ENCODE data around the gene GET4. TPM values are rescaled to one million over a fixed set of nuclear protein-coding genes. Genes with fewer than 3 reads are reported as not detected.

Gene GET4
- total RNA-seq, 1 experiment from 2014 or later, result 44.8 TPM

GRCh38 chr7:867406-868188 is 8.8 kb upstream of the GET4 start:
- no peak overlapping the region for H3K4me2 ChIP-seq (ENCODE audit: low read length)
- H3K27ac ChIP-seq (ENCODE audit: low read depth, low read length), result 0 out of 2 replicates have a peak overlapping the region, but pooled peaks have one; percentile 18
- peak; percentile 63 for ATAC-seq

GRCh38 chr7:868189-868486 is 8.2 kb upstream of the GET4 start:
- H3K27ac ChIP-seq (ENCODE audit: low read depth, low read length), result no peak overlapping the region
- peaks cover 0 to 6% of the 10 kb centered on the region in 2 experiments; a peak in 2 of 4 replicates for H3K4me1 ChIP-seq (ENCODE audit: control insufficient read depth in 1 of 2, insufficient read depth in 2 of 2, low read length in 2 of 2)
- no peak overlapping the region for H3K4me2 ChIP-seq (ENCODE audit: low read length)
- no peak overlapping the region for H3K4me3 ChIP-seq (replicated peaks in 1 of 2; ENCODE audit: low read depth in 1 of 2, low read length in 2 of 2)
- H3K9me2 ChIP-seq (ENCODE audit: insufficient read depth), result no peaks in the 10 kb centered on the region
- H2AFZ ChIP-seq (ENCODE audit: low read depth, low read length, poor library complexity, severe bottlenecking), result no peak overlapping the region
- no peaks in the 10 kb centered on the region for H4K20me1 ChIP-seq (ENCODE audit: insufficient read depth)
- no peak for DNase-seq (ENCODE audit: low read depth, low spot score)
- ChIA-PET RAD21 (ENCODE audit: low non-redundant PET in 1 of 2, low total read pairs in 2 of 2, uncharacterized antibody in 2 of 2, unreplicated experiment in 2 of 2) (no interaction called here), POLR2A (no interaction called here), CTCF (no interaction called here)
- H3K27me3 ChIP-seq (ENCODE audit: insufficient read depth, low read length), result no peaks in the 10 kb centered on the region
- H3K36me3 ChIP-seq (ENCODE audit: control insufficient read depth in 1 of 2, insufficient read depth in 2 of 2, low read length in 2 of 2), result peaks cover 31 to 37% of the 10 kb centered on the region in 2 experiments
- BruUV-seq (replicated peaks), result no TSS peak
- H3K9ac ChIP-seq (ENCODE audit: low read length), result no peak overlapping the region
- H3K79me2 ChIP-seq (ENCODE audit: insufficient read depth, low read length), result peaks cover 12% of the 10 kb centered on the region; the same call in 1 of the 2 replicates
- intact Hi-C loops (cut with micrococcal nuclease), result no loop called here
- no peak for ATAC-seq
- H3K9me3 ChIP-seq (ENCODE audit: control insufficient read depth in 1 of 2, insufficient read depth in 1 of 2, low read depth in 1 of 2, low read length in 2 of 2), result no peaks in the 10 kb centered on the region
- TF ChIP-seq SP1 (IDR thresholded peaks at IDR 0.05; ENCODE audit: low read depth), result no peak
- no peak for TF ChIP-seq SRF (IDR thresholded peaks at IDR 0.05; ENCODE audit: low read depth)
- no peak for TF ChIP-seq EZH2 (IDR thresholded peaks at IDR 0.05)
- no peak for TF ChIP-seq JUND (IDR thresholded peaks at IDR 0.05)
- TF ChIP-seq ZNF274 (IDR thresholded peaks at IDR 0.05; ENCODE audit: low read depth, low read length), result no peak
- no peak for TF ChIP-seq ELF1 (IDR thresholded peaks at IDR 0.05; ENCODE audit: borderline replicate concordance, low read depth)
- TF ChIP-seq EZH2phosphoT487 (IDR thresholded peaks at IDR 0.05; ENCODE audit: borderline replicate concordance), result no peak
- no peak for TF ChIP-seq POLR2AphosphoS5 (IDR thresholded peaks at IDR 0.05; ENCODE audit: low read depth, low read length)
- TF ChIP-seq MAX (IDR thresholded peaks at IDR 0.05), result no peak
- no peak for TF ChIP-seq CEBPB (IDR thresholded peaks at IDR 0.05; ENCODE audit: low read depth)
- no peak for TF ChIP-seq ZFX (IDR thresholded peaks at IDR 0.05)
- no peak for TF ChIP-seq REST (IDR thresholded peaks at IDR 0.05; ENCODE audit: low read depth)

More at GRCh38 chr7:867406-868188, 8.8 kb upstream of the GET4 start:
- no peak overlapping the region for H3K4me3 ChIP-seq (replicated peaks in 1 of 2; ENCODE audit: low read depth in 1 of 2, low read length in 2 of 2)
- H2AFZ ChIP-seq (ENCODE audit: low read depth, low read length, poor library complexity, severe bottlenecking), result no peak overlapping the region
- H3K9me2 ChIP-seq (ENCODE audit: insufficient read depth), result no peaks in the 10 kb centered on the region
- TF ChIP-seq JUND (IDR thresholded peaks at IDR 0.05) (no peak), EZH2phosphoT487 (IDR thresholded peaks at IDR 0.05; ENCODE audit: borderline replicate concordance) (no peak), ELF1 (IDR thresholded peaks at IDR 0.05; ENCODE audit: borderline replicate concordance, low read depth) (no peak), CEBPB (IDR thresholded peaks at IDR 0.05; ENCODE audit: low read depth) (no peak), SIN3A (IDR thresholded peaks at IDR 0.05; ENCODE audit: low read depth) (no peak), SP1 (IDR thresholded peaks at IDR 0.05; ENCODE audit: low read depth) (no peak), RAD21 (IDR thresholded peaks at IDR 0.05; ENCODE audit: low read depth) (no peak), FOSL1 (IDR thresholded peaks at IDR 0.05; ENCODE audit: low read depth) (no peak), YY1 (IDR thresholded peaks at IDR 0.05; ENCODE audit: extremely low read depth, insufficient replicate concordance, low read depth, low read length) (no peak)
- peaks cover 0 to 4% of the 10 kb centered on the region in 2 experiments; a peak in 1 of 4 replicates for H3K4me1 ChIP-seq (ENCODE audit: control insufficient read depth in 1 of 2, insufficient read depth in 2 of 2, low read length in 2 of 2)
- CTCF ChIA-PET, result no interaction called here
- intact Hi-C loops (cut with micrococcal nuclease), result no loop called here
- POLR2A ChIA-PET, result no interaction called here
- BruUV-seq (replicated peaks), result no TSS peak
- H3K79me2 ChIP-seq (ENCODE audit: insufficient read depth, low read length), result peaks cover 12% of the 10 kb centered on the region; the same call in 1 of the 2 replicates
- no peaks in the 10 kb centered on the region for H3K27me3 ChIP-seq (ENCODE audit: insufficient read depth, low read length)
- H3K9ac ChIP-seq (ENCODE audit: low read length), result no peak overlapping the region
- H3K36me3 ChIP-seq (ENCODE audit: control insufficient read depth in 1 of 2, insufficient read depth in 2 of 2, low read length in 2 of 2), result peaks cover 31 to 36% of the 10 kb centered on the region in 2 experiments
- RAD21 ChIA-PET (ENCODE audit: low non-redundant PET in 1 of 2, low total read pairs in 2 of 2, uncharacterized antibody in 2 of 2, unreplicated experiment in 2 of 2), result no interaction called here
- H3K9me3 ChIP-seq (ENCODE audit: control insufficient read depth in 1 of 2, insufficient read depth in 1 of 2, low read depth in 1 of 2, low read length in 2 of 2), result no peaks in the 10 kb centered on the region
- no peaks in the 10 kb centered on the region for H4K20me1 ChIP-seq (ENCODE audit: insufficient read depth)
- no peak for DNase-seq (ENCODE audit: low read depth, low spot score)
